GM12864 (cell line): Measurements from ENCODE around the gene SGK2.

ENCODE experiments used
- DNase-seq: peaks from one replicate; pipeline ENCODE4 v3.0.0-alpha.2; 2011; ENCODE audit warnings: low read depth
- H3K4me3 ChIP-seq: 2 replicates; pipeline ENCODE4 v1.5.1; 2011; ENCODE audit warnings: mild to moderate bottlenecking, low read depth, low read length, control low read depth
- CTCF ChIP-seq: IDR thresholded peaks from 2 replicates; pipeline ENCODE4 v1.5.1; 2011; ENCODE audit warnings: low read depth, mild to moderate bottlenecking, moderate library complexity, low read length, control low read depth, inconsistent platforms; ENCODE audit errors: missing control alignments

The SGK2 gene

GRCh38 chr20:43516251-43516824 lies 42.5 kb upstream of the SGK2 start:
- DNase-seq: no peak
- H3K4me3 ChIP-seq: no peak overlapping the region
- no peak for TF ChIP-seq CTCF

- no peak for TF ChIP-seq CTCF
- no peak for DNase-seq
- no peak overlapping the region for H3K4me3 ChIP-seq
These were observed 38.7 kb upstream of the SGK2 start for GRCh38 chr20:43520074-43520630.

GRCh38 chr20:43525021-43525420 lies 33.8 kb upstream of the SGK2 start:
- no peak for DNase-seq
- no peak overlapping the region for H3K4me3 ChIP-seq
- no peak for TF ChIP-seq CTCF

- no peak overlapping the region for H3K4me3 ChIP-seq
- DNase-seq: no peak
- no peak for TF ChIP-seq CTCF
These were observed 30.5 kb upstream of the SGK2 start for GRCh38 chr20:43528258-43528875.

- no peak overlapping the region for H3K4me3 ChIP-seq
- no peak for TF ChIP-seq CTCF
- no peak for DNase-seq
These were observed 29.8 kb upstream of the SGK2 start for GRCh38 chr20:43529051-43529450.

GRCh38 chr20:43529457-43530153 lies 29.2 kb upstream of the SGK2 start:
- no peak overlapping the region for H3K4me3 ChIP-seq
- DNase-seq: no peak
- no peak for TF ChIP-seq CTCF
